GM12878 (cell line): Measurements from ENCODE around the gene TARS3.

ENCODE experiments used
- ATF3 ChIP-seq: IDR thresholded peaks from 2 replicates; pipeline ENCODE4 v1.6.1; 2011; ENCODE audit warnings: low read depth, mild to moderate bottlenecking, low read length, moderate library complexity, borderline replicate concordance; ENCODE audit errors: extremely low read depth
- EED ChIP-seq: sonication (generic); IDR thresholded peaks from 2 replicates; pipeline ENCODE4 v1.6.1; 2016; ENCODE audit warnings: antibody characterized with exemption, low read depth
- FOXM1 ChIP-seq: IDR thresholded peaks from 2 replicates; pipeline ENCODE4 v1.6.1; 2012; ENCODE audit warnings: low read depth, mild to moderate bottlenecking, inconsistent platforms, low read length, moderate library complexity
- IKZF1 ChIP-seq: fragments of 450-650 bp; conservative IDR thresholded peaks from 2 replicates; pipeline ENCODE4 v1.6.1; 2017; ENCODE audit warnings: antibody characterized with exemption, mild to moderate bottlenecking
- POLR2AphosphoS5 ChIP-seq: IDR thresholded peaks from 2 replicates; pipeline ENCODE4 v1.6.1; 2011; ENCODE audit warnings: mild to moderate bottlenecking, low read length, inconsistent platforms
- REST ChIP-seq: IDR thresholded peaks from 2 replicates; pipeline ENCODE4 v1.6.1; 2012; ENCODE audit warnings: mild to moderate bottlenecking, low read depth, low read length

- TF ChIP-seq IKZF1 (no peak), ATF3 (no peak), POLR2AphosphoS5 (no peak), EED (no peak), FOXM1 (no peak), REST (no peak)
These were observed 105.2 kb downstream of the TARS3 start for GRCh38 chr15:101618851-101619614.
